HL-60/S4 (cell line): Measurements from ENCODE around the gene ENOX2.

Source experiments
- in situ Hi-C: fragments of 300-500 bp; cut with MboI; formaldehyde crosslinking; loops from 2 replicates; pipeline ENCODE4 v1.14.3; 2022; ENCODE audit warnings: low sequenced_read_pairs

Gene ENOX2

GRCh38 chrX:130902783-130903613 lies at the start of gene ENOX2:
Gene ENOX2, minus strand, starts transcription at chrX:130903209. Its CDS starts 199,993 bp downstream, at chrX:130703216.
- in situ Hi-C loops, result loop anchor here (25.0 kb wide), 1 partner anchor 366 kb away; no protein-coding TSS in a partner anchor

GRCh38 chrX:130952266-130953043 lies 49.4 kb upstream of the ENOX2 start:
- in situ Hi-C loops, result no loop called here

- in situ Hi-C loops, result no loop called here
Measured at GRCh38 chrX:130944230-130944629, 41.2 kb upstream of the ENOX2 start.

GRCh38 chrX:130937101-130937500 lies 34.1 kb upstream of the ENOX2 start:
- in situ Hi-C loops, result no loop called here

GRCh38 chrX:130933358-130933757 lies 30.3 kb upstream of the ENOX2 start:
- in situ Hi-C loops, result no loop called here

- in situ Hi-C loops, result loop anchor here (25.0 kb wide), 1 partner anchor 383 kb away; no protein-coding TSS in a partner anchor
Measured at GRCh38 chrX:130920405-130920804, 17.4 kb upstream of the ENOX2 start.

- in situ Hi-C loops, result loop anchor here (25.0 kb wide), 1 partner anchor 382 kb away; no protein-coding TSS in a partner anchor
Measured at GRCh38 chrX:130919676-130920075, 16.7 kb upstream of the ENOX2 start.

- in situ Hi-C loops, result loop anchor here (25.0 kb wide), 1 partner anchor 381 kb away; no protein-coding TSS in a partner anchor
Measured at GRCh38 chrX:130918498-130918897, 15.5 kb upstream of the ENOX2 start.

- in situ Hi-C loops, result loop anchor here (25.0 kb wide), 1 partner anchor 380 kb away; no protein-coding TSS in a partner anchor
Measured at GRCh38 chrX:130916636-130917422, 13.8 kb upstream of the ENOX2 start.

- in situ Hi-C loops, result loop anchor here (25.0 kb wide), 1 partner anchor 378 kb away; no protein-coding TSS in a partner anchor
Measured at GRCh38 chrX:130915302-130915701, 12.3 kb upstream of the ENOX2 start.

- in situ Hi-C loops, result loop anchor here (25.0 kb wide), 1 partner anchor 372 kb away; no protein-coding TSS in a partner anchor
Measured at GRCh38 chrX:130909469-130910136, 6.6 kb upstream of the ENOX2 start.

GRCh38 chrX:130906776-130907175 lies 3.8 kb upstream of the ENOX2 start:
- in situ Hi-C loops, result loop anchor here (25.0 kb wide), 1 partner anchor 369 kb away; no protein-coding TSS in a partner anchor

- in situ Hi-C loops, result loop anchor here (25.0 kb wide), 1 partner anchor 365 kb away; no protein-coding TSS in a partner anchor
Measured at GRCh38 chrX:130902446-130902782, 595 bp downstream of the ENOX2 start.

GRCh38 chrX:130896802-130897501 lies 6.1 kb downstream of the ENOX2 start:
- in situ Hi-C loops, result no loop called here

GRCh38 chrX:130896026-130896425 lies 7.0 kb downstream of the ENOX2 start:
- in situ Hi-C loops, result no loop called here

GRCh38 chrX:130895299-130895698 lies 7.7 kb downstream of the ENOX2 start:
- in situ Hi-C loops, result no loop called here

GRCh38 chrX:130893356-130894085 lies 9.5 kb downstream of the ENOX2 start:
- in situ Hi-C loops, result no loop called here

GRCh38 chrX:130887376-130887775 lies 15.6 kb downstream of the ENOX2 start:
- in situ Hi-C loops, result no loop called here

GRCh38 chrX:130885996-130886395 lies 17.0 kb downstream of the ENOX2 start:
- in situ Hi-C loops, result no loop called here
